Loucy (cell line): ENCODE measurements around the gene SLAMF7.

Experiments
- H2AFZ ChIP-seq: fragments of 200-600 bp; sonication (generic); 2 replicates; pipeline ENCODE4 v1.6.0; 2016; ENCODE audit warnings: antibody characterized with exemption, mild to moderate bottlenecking, low read length, moderate library complexity
- H3F3A ChIP-seq: fragments of 200-600 bp; 2 replicates; pipeline ENCODE4 v1.6.0; 2016; ENCODE audit warnings: antibody characterized with exemption, low read depth, mild to moderate bottlenecking
- H3K27me3 ChIP-seq: fragments of 200-600 bp; sonication (generic); 2 replicates; pipeline ENCODE4 v1.6.1; 2014; ENCODE audit warnings: low read length, mild to moderate bottlenecking; ENCODE audit not compliant: insufficient read depth, poor library complexity, severe bottlenecking
- H3K36me3 ChIP-seq: fragments of 200-600 bp; sonication (generic); 2 replicates; pipeline ENCODE4 v1.6.1; 2016; ENCODE audit warnings: low read length; ENCODE audit not compliant: insufficient read depth
- H3K4me1 ChIP-seq: fragments of 200-600 bp; sonication (generic); 2 replicates; pipeline ENCODE4 v1.5.1; 2014; ENCODE audit warnings: low read length, mild to moderate bottlenecking; ENCODE audit not compliant: insufficient read depth, poor library complexity, severe bottlenecking
- H3K4me2 ChIP-seq: fragments of 200-600 bp; sonication (generic); 2 replicates; pipeline ENCODE4 v1.6.0; 2014; ENCODE audit warnings: antibody characterized with exemption, low read length, low read depth, mild to moderate bottlenecking; ENCODE audit not compliant: poor library complexity, severe bottlenecking
- H3K4me3 ChIP-seq: fragments of 200-600 bp; sonication (generic); 2 replicates; pipeline ENCODE4 v1.5.1; 2014; ENCODE audit warnings: low read length, mild to moderate bottlenecking, mixed read lengths; ENCODE audit not compliant: poor library complexity, severe bottlenecking
- H3K79me2 ChIP-seq: fragments of 200-600 bp; sonication (generic); 2 replicates; pipeline ENCODE4 v1.6.1; 2014; ENCODE audit warnings: low read length; ENCODE audit not compliant: insufficient read depth
- H3K9ac ChIP-seq: fragments of 200-600 bp; sonication (generic); 2 replicates; pipeline ENCODE4 v1.6.0; 2014; ENCODE audit warnings: mild to moderate bottlenecking, low read depth, low read length, moderate library complexity; ENCODE audit not compliant: poor library complexity, severe bottlenecking
- H3K9me2 ChIP-seq: fragments of 200-600 bp; sonication (generic); replicated peaks from 2 replicates; pipeline ENCODE4 v1.6.1; 2016; ENCODE audit warnings: low read depth, low read length, mixed read lengths
- H3K9me3 ChIP-seq: fragments of 200-600 bp; sonication (generic); 2 replicates; pipeline ENCODE4 v1.6.1; 2014; ENCODE audit warnings: mild to moderate bottlenecking, antibody characterized with exemption, low read length, low read depth; ENCODE audit not compliant: insufficient read depth
- H4K20me1 ChIP-seq: fragments of 200-600 bp; sonication (generic); 2 replicates; pipeline ENCODE4 v1.6.0; 2014; ENCODE audit warnings: antibody characterized with exemption, low read length, mild to moderate bottlenecking; ENCODE audit not compliant: insufficient read depth, poor library complexity, severe bottlenecking
- EZH2phosphoT487 ChIP-seq: fragments of 200-600 bp; IDR thresholded peaks from 2 replicates; pipeline ENCODE4 v1.6.1; 2018; ENCODE audit warnings: antibody characterized with exemption, mild to moderate bottlenecking, moderate library complexity, borderline replicate concordance
- TF ChIP-seq, protein P1 (sequence below): fragments of 200-600 bp; sonication (generic); conservative IDR thresholded peaks from 2 replicates; pipeline ENCODE4 v1.5.1; 2014; ENCODE audit warnings: mild to moderate bottlenecking, antibody characterized with exemption, low read length

SLAMF7 gene

GRCh38 chr1:160768295-160768657, 29.2 kb downstream of the SLAMF7 start:
- Histone ChIP-seq H3K4me2 (peak overlapping the region; percentile 76), H3K36me3 (no peaks in the 10 kb centered on the region)

DNA sequence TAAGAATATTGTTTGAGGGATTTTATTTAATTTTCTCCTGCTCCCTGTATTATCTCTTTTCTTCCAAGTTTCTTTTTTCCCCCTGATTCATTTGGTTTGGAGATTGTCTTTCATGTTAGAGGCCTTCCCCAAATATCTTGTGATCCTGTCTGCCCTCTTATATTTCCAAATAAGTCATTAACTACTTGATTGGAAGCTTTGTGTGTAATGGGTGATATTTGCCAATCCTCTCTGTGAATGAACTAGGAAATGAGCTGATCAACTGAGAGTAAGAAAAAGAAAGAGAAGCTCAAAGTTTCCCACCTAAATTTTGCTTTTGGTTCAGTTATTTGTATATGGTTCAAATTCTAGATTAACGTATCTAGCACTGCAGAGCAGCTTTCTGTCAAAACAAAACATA, 33.3 kb downstream of the SLAMF7 start:
- H3K9me3 ChIP-seq = no peaks in the 10 kb centered on the region
- H3K4me2 ChIP-seq = no peak overlapping the region
- H3K27me3 ChIP-seq = no peaks in the 10 kb centered on the region
- peaks cover 17% of the 10 kb centered on the region for H3K4me1 ChIP-seq
- no peak overlapping the region for H2AFZ ChIP-seq
- H4K20me1 ChIP-seq = no peaks in the 10 kb centered on the region
- H3K9me2 ChIP-seq = no peaks in the 10 kb centered on the region
- no peaks in the 10 kb centered on the region for H3F3A ChIP-seq
- H3K36me3 ChIP-seq = no peaks in the 10 kb centered on the region
- no peaks in the 10 kb centered on the region for H3K79me2 ChIP-seq
- H3K4me3 ChIP-seq = no peak overlapping the region
- no peak overlapping the region for H3K9ac ChIP-seq
- no peak for TF ChIP-seq EZH2phosphoT487
- TF ChIP-seq, protein P1, sequence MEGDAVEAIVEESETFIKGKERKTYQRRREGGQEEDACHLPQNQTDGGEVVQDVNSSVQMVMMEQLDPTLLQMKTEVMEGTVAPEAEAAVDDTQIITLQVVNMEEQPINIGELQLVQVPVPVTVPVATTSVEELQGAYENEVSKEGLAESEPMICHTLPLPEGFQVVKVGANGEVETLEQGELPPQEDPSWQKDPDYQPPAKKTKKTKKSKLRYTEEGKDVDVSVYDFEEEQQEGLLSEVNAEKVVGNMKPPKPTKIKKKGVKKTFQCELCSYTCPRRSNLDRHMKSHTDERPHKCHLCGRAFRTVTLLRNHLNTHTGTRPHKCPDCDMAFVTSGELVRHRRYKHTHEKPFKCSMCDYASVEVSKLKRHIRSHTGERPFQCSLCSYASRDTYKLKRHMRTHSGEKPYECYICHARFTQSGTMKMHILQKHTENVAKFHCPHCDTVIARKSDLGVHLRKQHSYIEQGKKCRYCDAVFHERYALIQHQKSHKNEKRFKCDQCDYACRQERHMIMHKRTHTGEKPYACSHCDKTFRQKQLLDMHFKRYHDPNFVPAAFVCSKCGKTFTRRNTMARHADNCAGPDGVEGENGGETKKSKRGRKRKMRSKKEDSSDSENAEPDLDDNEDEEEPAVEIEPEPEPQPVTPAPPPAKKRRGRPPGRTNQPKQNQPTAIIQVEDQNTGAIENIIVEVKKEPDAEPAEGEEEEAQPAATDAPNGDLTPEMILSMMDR = no peak

More at GRCh38 chr1:160768295-160768657, 29.2 kb downstream of the SLAMF7 start:
- Histone ChIP-seq H3F3A (no peaks in the 10 kb centered on the region), H3K79me2 (no peaks in the 10 kb centered on the region), H3K9ac (peak overlapping the region; percentile 58), H3K4me3 (peak overlapping the region; percentile 58), H2AFZ (peak overlapping the region; percentile 81), H3K27me3 (no peaks in the 10 kb centered on the region), H3K9me3 (no peaks in the 10 kb centered on the region), H4K20me1 (no peaks in the 10 kb centered on the region), H3K9me2 (no peaks in the 10 kb centered on the region), H3K4me1 (peaks cover 17% of the 10 kb centered on the region)
- TF ChIP-seq, protein P1 = peak; percentile 92
- TF ChIP-seq EZH2phosphoT487 = no peak

- no peaks in the 10 kb centered on the region for H3K9me2 ChIP-seq
- no peak overlapping the region for H3K4me2 ChIP-seq
- H3K4me3 ChIP-seq = no peak overlapping the region
- H4K20me1 ChIP-seq = no peaks in the 10 kb centered on the region
- no peaks in the 10 kb centered on the region for H3F3A ChIP-seq
- no peaks in the 10 kb centered on the region for H3K9me3 ChIP-seq
- no peaks in the 10 kb centered on the region for H3K36me3 ChIP-seq
- H3K9ac ChIP-seq = no peak overlapping the region
- no peaks in the 10 kb centered on the region for H3K79me2 ChIP-seq
- peaks cover 10% of the 10 kb centered on the region for H3K4me1 ChIP-seq
- H2AFZ ChIP-seq = no peak overlapping the region
- no peaks in the 10 kb centered on the region for H3K27me3 ChIP-seq
- TF ChIP-seq, protein P1 = no peak
- TF ChIP-seq EZH2phosphoT487 = no peak
Observed at GRCh38 chr1:160773093-160773492, 34.0 kb downstream of the SLAMF7 start.
